Measurements from ENCODE around the gene ADD3.
A peak's percentile ranks its signal among the peaks of the same experiment; 100 is the strongest.
"Not testable (repeated sequence)": the region's sequence is repeated elsewhere in the genome, so short reads cannot be mapped to it uniquely, and the experiment has no call there.

The ADD3 gene

DNA sequence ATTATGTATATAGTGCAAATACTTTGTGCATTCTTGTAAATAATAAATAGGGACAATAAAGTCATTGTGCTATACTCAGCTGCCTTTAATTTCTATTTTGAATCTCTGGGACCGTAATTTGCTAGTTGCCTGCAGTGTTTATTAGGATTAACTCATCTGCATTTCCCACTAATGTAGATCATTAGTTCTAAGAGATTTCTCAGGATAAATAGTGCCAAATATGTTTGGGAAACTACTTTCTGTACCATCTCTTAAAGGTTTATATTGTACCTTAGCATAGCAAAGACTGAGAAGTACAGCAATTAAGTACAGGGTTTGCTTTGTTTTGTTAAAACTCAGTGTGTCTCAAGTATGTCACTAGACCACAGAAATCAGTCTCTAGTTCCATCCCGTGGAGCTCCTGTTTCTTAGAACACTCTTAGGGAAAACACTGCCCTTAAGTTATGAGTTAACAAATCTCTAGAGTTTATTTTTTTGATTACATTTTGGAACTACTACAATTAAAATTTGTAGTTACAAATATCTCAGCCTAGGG, 26.0 kb downstream of the ADD3 start:
- Mint-ChIP-seq H3K4me1 (peaks cover 44% of the 10 kb centered on the region), H3K4me3 (no peak overlapping the region), H3K36me3 (no peaks in the 10 kb centered on the region), H3K9me3 (no peaks in the 10 kb centered on the region), H3K27ac (no peak overlapping the region), H3K27me3 (no peaks in the 10 kb centered on the region)
- ATAC-seq = no peak

DNA sequence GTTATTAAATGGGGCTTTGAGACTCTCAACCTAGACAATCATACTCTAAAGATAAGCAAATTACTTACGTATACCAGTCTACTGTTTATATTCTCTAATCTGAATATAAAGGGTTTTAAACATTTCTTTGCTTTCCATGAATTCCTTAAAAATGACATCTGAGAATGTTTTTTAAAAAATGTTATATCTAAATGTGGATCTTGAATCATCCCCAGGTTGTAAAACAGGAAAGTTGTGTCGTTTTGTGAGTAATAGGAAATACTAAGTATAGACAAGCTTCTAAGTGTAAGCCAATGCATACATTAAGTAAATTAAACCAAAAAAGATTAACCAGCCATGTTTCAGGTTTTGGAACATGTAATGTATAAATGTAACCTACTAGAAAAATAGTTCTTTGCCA, 26.8 kb downstream of the ADD3 start:
- H3K36me3 Mint-ChIP-seq = no peaks in the 10 kb centered on the region
- H3K4me1 Mint-ChIP-seq = peaks cover 52% of the 10 kb centered on the region
- no peaks in the 10 kb centered on the region for H3K27me3 Mint-ChIP-seq
- no peak for ATAC-seq
- H3K27ac Mint-ChIP-seq = no peak overlapping the region
- H3K9me3 Mint-ChIP-seq = no peaks in the 10 kb centered on the region
- no peak overlapping the region for H3K4me3 Mint-ChIP-seq

DNA sequence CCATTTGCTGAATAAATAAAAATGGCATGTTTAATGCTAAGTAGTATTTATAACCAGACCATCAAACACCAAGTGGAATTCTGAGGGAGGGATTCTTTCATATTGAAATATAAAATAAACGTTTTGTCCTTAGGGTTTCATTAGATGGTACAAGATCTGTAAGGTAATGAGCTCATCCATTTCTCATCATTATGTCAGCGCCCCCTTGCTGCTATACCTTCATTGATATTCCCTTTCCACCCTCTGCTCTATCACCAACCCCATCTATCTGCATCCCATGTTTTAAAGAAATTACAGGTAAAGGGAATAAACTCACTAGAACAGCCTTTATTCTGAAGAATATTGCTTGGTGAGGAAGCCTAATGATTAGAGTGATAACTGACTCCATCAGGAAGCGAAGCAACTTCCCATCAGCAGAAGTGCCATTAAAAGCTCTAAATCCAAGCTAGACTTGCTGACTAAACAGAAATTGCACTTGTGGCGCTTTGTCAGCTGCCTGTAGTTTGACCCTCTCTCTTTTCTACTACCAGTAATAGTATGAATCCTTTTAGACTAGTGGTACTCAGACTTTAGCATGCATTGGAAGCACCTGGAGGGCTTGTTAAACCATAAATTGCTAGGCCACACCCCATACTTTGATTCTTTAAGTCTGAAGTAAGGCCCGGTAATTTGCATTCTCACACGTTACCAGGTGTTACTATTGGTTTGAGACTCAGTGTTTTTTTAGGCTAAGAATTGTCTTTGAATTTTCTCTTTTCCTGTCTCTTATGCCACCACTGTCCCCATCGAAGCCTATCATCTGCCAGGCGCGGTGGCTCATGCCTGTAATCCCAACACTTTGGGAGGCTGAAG, 27.5 kb downstream of the ADD3 start:
- ATAC-seq = no peak
- peaks cover 57% of the 10 kb centered on the region for H3K4me1 Mint-ChIP-seq
- H3K4me3 Mint-ChIP-seq = no peak overlapping the region
- peak overlapping the region; percentile 67 for H3K27ac Mint-ChIP-seq
- no peaks in the 10 kb centered on the region for H3K9me3 Mint-ChIP-seq
- no peaks in the 10 kb centered on the region for H3K27me3 Mint-ChIP-seq
- H3K36me3 Mint-ChIP-seq = peaks cover under 1% of the 10 kb centered on the region

DNA sequence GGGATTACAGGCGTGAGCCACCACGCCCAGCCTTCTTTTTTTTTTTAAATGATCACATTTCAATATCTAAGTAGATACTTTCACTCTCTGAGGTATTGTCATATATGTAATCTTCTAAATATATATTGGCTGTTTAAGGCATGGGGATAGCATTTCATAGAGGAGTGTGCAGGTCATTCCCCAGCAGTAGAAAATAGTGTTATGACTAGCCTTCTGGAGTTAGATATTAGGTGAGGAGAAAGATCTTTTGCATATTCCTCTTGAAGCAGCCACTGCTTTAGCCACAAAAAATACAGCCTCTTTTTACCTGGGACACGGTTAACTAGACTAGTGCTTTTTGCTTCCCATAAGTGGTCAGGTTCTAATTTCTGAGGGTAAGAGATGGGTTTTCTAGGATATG, 28.9 kb downstream of the ADD3 start:
- peak overlapping the region; percentile 56 for H3K27ac Mint-ChIP-seq
- H3K4me1 Mint-ChIP-seq = peaks cover 62% of the 10 kb centered on the region
- H3K9me3 Mint-ChIP-seq = no peaks in the 10 kb centered on the region
- ATAC-seq = peak; percentile 45
- H3K36me3 Mint-ChIP-seq = peaks cover 7% of the 10 kb centered on the region
- peak overlapping the region; percentile 11 for H3K4me3 Mint-ChIP-seq
- H3K27me3 Mint-ChIP-seq = no peaks in the 10 kb centered on the region

GRCh38 chr10:110039254-110039653, 31.5 kb downstream of the ADD3 start:
- H3K9me3 Mint-ChIP-seq = no peaks in the 10 kb centered on the region
- no peak overlapping the region for H3K27ac Mint-ChIP-seq
- H3K27me3 Mint-ChIP-seq = no peaks in the 10 kb centered on the region
- H3K4me1 Mint-ChIP-seq = peaks cover 54% of the 10 kb centered on the region
- H3K36me3 Mint-ChIP-seq = peaks cover 14% of the 10 kb centered on the region
- no peak for ATAC-seq
- H3K4me3 Mint-ChIP-seq = no peak overlapping the region

- Mint-ChIP-seq H3K36me3 (peaks cover 14% of the 10 kb centered on the region), H3K27me3 (no peaks in the 10 kb centered on the region), H3K4me1 (peaks cover 57% of the 10 kb centered on the region), H3K9me3 (no peaks in the 10 kb centered on the region), H3K27ac (no peak overlapping the region), H3K4me3 (no peak overlapping the region)
- no peak for ATAC-seq
These were observed 32.3 kb downstream of the ADD3 start for GRCh38 chr10:110040108-110040507.

GRCh38 chr10:110040767-110041478, 33.1 kb downstream of the ADD3 start:
- Mint-ChIP-seq H3K9me3 (no peaks in the 10 kb centered on the region), H3K27me3 (no peaks in the 10 kb centered on the region), H3K4me3 (no peak overlapping the region), H3K27ac (no peak overlapping the region), H3K4me1 (peaks cover 49% of the 10 kb centered on the region), H3K36me3 (peaks cover 14% of the 10 kb centered on the region)
- no peak for ATAC-seq

DNA sequence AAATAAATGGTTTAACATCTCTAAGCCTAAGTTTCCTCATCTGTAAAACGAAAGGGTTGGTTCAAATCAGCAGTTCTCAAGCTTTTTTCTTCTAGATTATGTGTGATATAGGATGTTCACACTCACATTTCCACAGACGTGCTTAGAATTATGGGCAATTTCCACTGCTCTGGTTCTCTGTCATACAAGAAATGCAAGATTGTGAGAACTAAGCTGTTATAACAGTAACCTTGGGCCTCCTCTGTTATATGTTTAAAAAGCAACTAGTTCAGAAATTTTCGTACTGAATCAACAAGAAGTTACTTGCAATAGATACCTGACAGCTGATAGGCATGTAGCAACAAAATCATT, 33.7 kb downstream of the ADD3 start:
- ATAC-seq = no peak
- no peak overlapping the region for H3K27ac Mint-ChIP-seq
- H3K9me3 Mint-ChIP-seq = no peaks in the 10 kb centered on the region
- H3K4me3 Mint-ChIP-seq = no peak overlapping the region
- H3K4me1 Mint-ChIP-seq = peaks cover 45% of the 10 kb centered on the region
- H3K27me3 Mint-ChIP-seq = no peaks in the 10 kb centered on the region
- peaks cover 14% of the 10 kb centered on the region for H3K36me3 Mint-ChIP-seq

GRCh38 chr10:110042181-110042580, 34.4 kb downstream of the ADD3 start:
- Mint-ChIP-seq H3K4me3 (no peak overlapping the region), H3K27me3 (no peaks in the 10 kb centered on the region), H3K4me1 (peaks cover 38% of the 10 kb centered on the region), H3K36me3 (peaks cover 14% of the 10 kb centered on the region), H3K9me3 (no peaks in the 10 kb centered on the region), H3K27ac (no peak overlapping the region)
- ATAC-seq = no peak

- H3K36me3 Mint-ChIP-seq = peaks cover 15% of the 10 kb centered on the region
- no peaks in the 10 kb centered on the region for H3K9me3 Mint-ChIP-seq
- peaks cover 37% of the 10 kb centered on the region for H3K4me1 Mint-ChIP-seq
- no peaks in the 10 kb centered on the region for H3K27me3 Mint-ChIP-seq
- H3K27ac Mint-ChIP-seq = no peak overlapping the region
- H3K4me3 Mint-ChIP-seq = no peak overlapping the region
- no peak for ATAC-seq
These were observed 35.1 kb downstream of the ADD3 start for GRCh38 chr10:110042891-110043290.

DNA sequence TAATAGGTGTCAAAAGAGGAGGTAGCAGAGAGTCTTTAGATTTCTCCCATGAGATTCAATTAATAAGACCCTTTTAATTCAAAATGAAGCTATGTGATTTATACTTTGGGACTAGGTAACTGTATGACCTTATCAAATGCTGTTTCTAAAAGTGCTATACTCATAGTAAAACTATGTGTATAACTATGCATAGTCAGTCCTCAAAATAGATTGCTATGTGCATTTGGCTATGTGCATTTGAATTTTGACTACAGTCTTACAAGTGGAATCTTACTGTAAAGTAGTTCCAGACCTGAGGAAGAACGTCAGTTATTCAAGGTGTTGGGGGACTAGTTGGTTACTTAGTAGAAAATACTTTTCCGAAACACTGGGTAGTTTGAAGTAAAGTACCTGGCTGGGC, 36.9 kb downstream of the ADD3 start:
- H3K4me1 Mint-ChIP-seq = peaks cover 28% of the 10 kb centered on the region
- peaks cover 6% of the 10 kb centered on the region for H3K9me3 Mint-ChIP-seq
- H3K27ac Mint-ChIP-seq = no peak overlapping the region
- H3K4me3 Mint-ChIP-seq = no peak overlapping the region
- no peaks in the 10 kb centered on the region for H3K27me3 Mint-ChIP-seq
- H3K36me3 Mint-ChIP-seq = peaks cover 23% of the 10 kb centered on the region
- no peak for ATAC-seq

- no peak for ATAC-seq
- no peak overlapping the region for H3K27ac Mint-ChIP-seq
- no peak overlapping the region for H3K4me3 Mint-ChIP-seq
- peaks cover 18% of the 10 kb centered on the region for H3K36me3 Mint-ChIP-seq
- H3K27me3 Mint-ChIP-seq = no peaks in the 10 kb centered on the region
- H3K4me1 Mint-ChIP-seq = peaks cover 22% of the 10 kb centered on the region
- peaks cover 6% of the 10 kb centered on the region for H3K9me3 Mint-ChIP-seq
These were observed 38.0 kb downstream of the ADD3 start for GRCh38 chr10:110045772-110046171.

DNA sequence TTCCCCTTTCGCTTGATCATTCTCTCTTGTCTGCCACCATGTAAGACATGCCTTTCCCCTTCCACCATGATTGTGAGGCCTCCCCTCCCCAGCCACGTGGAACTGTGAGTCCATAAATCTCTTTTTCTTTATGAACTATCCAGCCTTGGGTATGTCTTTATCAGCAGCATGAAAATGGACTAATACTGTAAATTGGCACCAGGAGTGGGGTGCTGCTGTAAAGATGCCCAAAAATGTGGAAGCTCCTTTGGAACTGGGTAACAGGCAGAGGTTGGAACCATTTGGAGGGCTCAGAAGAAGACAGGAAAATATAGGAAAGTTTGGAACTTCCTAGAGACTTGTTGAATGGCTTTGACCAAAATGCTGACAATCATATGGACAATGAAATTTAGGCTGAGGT, 40.4 kb downstream of the ADD3 start:
- H3K4me1 Mint-ChIP-seq = peaks cover 32% of the 10 kb centered on the region
- not testable (repeated sequence) for ATAC-seq, H3K27ac Mint-ChIP-seq, H3K9me3 Mint-ChIP-seq, H3K27me3 Mint-ChIP-seq, H3K4me3 Mint-ChIP-seq
- H3K36me3 Mint-ChIP-seq = peaks cover 16% of the 10 kb centered on the region

GRCh38 chr10:110048781-110049180, 41.0 kb downstream of the ADD3 start:
- H3K36me3 Mint-ChIP-seq = peaks cover 10% of the 10 kb centered on the region
- no peak overlapping the region for H3K27ac Mint-ChIP-seq

DNA sequence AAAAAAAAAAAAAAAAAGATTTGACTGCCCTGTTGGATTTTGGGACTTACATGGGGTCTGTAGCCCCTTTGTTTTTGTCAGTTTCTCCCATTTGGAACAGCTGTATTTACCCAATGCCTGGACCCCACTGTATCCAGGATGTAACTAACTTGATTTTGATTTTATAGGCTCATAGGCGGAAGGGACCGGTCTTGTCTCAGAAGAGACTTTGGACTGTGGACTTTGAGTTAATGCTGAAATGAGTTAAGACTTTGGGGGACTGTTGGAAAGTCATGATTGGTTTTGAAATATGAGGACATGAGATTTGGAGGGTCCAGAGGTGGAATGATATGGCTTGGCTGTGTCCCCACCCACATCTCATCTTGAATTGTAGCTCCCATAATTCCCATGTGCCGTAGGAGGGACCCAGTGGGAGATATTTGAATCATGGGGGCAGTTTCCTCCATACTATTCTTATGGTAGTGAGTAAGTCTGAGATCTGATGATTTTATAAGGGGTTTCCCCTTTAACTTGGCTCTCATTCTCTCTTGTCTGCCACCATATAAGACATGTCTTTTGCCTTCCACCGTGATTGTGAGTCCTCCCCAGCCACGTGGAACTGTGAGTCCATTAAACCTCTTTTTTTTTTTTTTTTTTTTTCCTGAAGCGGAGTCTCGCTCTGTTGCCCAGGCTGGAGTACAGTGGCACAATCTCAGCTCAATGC, 42.3 kb downstream of the ADD3 start:
- not testable (repeated sequence) for ATAC-seq, H3K4me3 Mint-ChIP-seq, H3K9me3 Mint-ChIP-seq, H3K27me3 Mint-ChIP-seq, H3K27ac Mint-ChIP-seq, H3K36me3 Mint-ChIP-seq
- peaks cover 20% of the 10 kb centered on the region for H3K4me1 Mint-ChIP-seq

More at GRCh38 chr10:110048781-110049180, 41.0 kb downstream of the ADD3 start:
- H3K27me3 Mint-ChIP-seq = no peaks in the 10 kb centered on the region
- no peak for ATAC-seq
- no peak overlapping the region for H3K4me3 Mint-ChIP-seq
- H3K9me3 Mint-ChIP-seq = peaks cover 6% of the 10 kb centered on the region
- peaks cover 28% of the 10 kb centered on the region for H3K4me1 Mint-ChIP-seq
